GM12878 (cell line): ENCODE measurements around the gene ACVR1B. TPM values are rescaled to one million over a fixed set of nuclear protein-coding genes. Genes with fewer than 3 reads are reported as not detected.

Experiments
- ATAC-seq: fragments of 200-7000 bp; cut with Tn5 transposase; 3 replicates; pipeline ENCODE4 v1.9.1; 2020; ENCODE audit warnings: mild to moderate bottlenecking, moderate library complexity
- BruUV-seq: library from RNA; stranded (reverse); fragments of 400-500 nt; replicated peaks from 2 replicates; lab custom pipeline; 2021; lab: Mats Ljungman, UMichigan
- CTCF ChIA-PET: fragments of 300-600 bp; sonication (Branson Sonifier 250); formaldehyde crosslinking; extraction: SDS; loops from one replicate; lab custom pipeline; 2021; ENCODE audit warnings: inconsistent platforms; lab: Yijun Ruan, JAX
- POLR2A ChIA-PET: fragments of 350-600 bp; formaldehyde crosslinking; extraction: SDS; loops from one replicate; lab custom pipeline; 2021; ENCODE audit warnings: inconsistent platforms; lab: Charles Lee
- RAD21 ChIA-PET: fragments of 300-600 bp; sonication (Branson Sonifier 250); formaldehyde crosslinking; loops from one replicate; lab custom pipeline; 2023; ENCODE audit warnings: antibody characterized with exemption; ENCODE audit not compliant: unreplicated experiment; lab: Charles Lee
- SMC1A ChIA-PET: fragments of 300-600 bp; sonication (Branson Sonifier 250); formaldehyde crosslinking; loops from one replicate; lab custom pipeline; 2023; ENCODE audit not compliant: unreplicated experiment, uncharacterized antibody; lab: Charles Lee
- DNase-seq: peaks from one replicate; pipeline ENCODE4 v3.0.0-alpha.2; 2011; ENCODE audit warnings: low read depth, low spot score
- FAIRE-seq: peaks from 3 replicates; lab custom pipeline; 2011; peaks lifted over from hg19 to GRCh38; lab: Jason Lieb, UNC
- H2AFZ ChIP-seq: 2 replicates; pipeline ENCODE4 v1.6.0; 2011; ENCODE audit warnings: low read depth, low read length, control low read depth; ENCODE audit not compliant: control insufficient read depth
- H3K27ac ChIP-seq: 2 replicates; pipeline ENCODE4 v1.5.1; 2011; ENCODE audit warnings: control low read depth; ENCODE audit not compliant: control insufficient read depth, insufficient read depth
- H3K27me3 ChIP-seq, 2 experiments: replicated peaks in 1 of 2; 2 replicates each; pipeline versions ENCODE4 v1.6.0 to v1.6.1; 2011; ENCODE audit warnings: low read length in 1 of 2; ENCODE audit not compliant: control insufficient read depth in 2 of 2, insufficient read depth in 2 of 2
- H3K36me3 ChIP-seq, 2 experiments: 2 replicates each; pipeline ENCODE4 v1.5.1; 2011; ENCODE audit warnings: low read length in 1 of 2; ENCODE audit not compliant: control insufficient read depth in 2 of 2, insufficient read depth in 2 of 2
- H3K4me1 ChIP-seq: 2 replicates; pipeline ENCODE4 v1.6.1; 2011; ENCODE audit warnings: mild to moderate bottlenecking, low read length, moderate library complexity, mixed read lengths; ENCODE audit not compliant: control insufficient read depth, insufficient read depth
- H3K4me2 ChIP-seq: 2 replicates; pipeline ENCODE4 v1.6.0; 2011; ENCODE audit warnings: control low read depth; ENCODE audit not compliant: control insufficient read depth, insufficient read depth
- H3K4me3 ChIP-seq: fragments of 200-600 bp; sonication (generic); 2 replicates; pipeline ENCODE4 v1.5.1; 2016
- H3K79me2 ChIP-seq: 2 replicates; pipeline ENCODE4 v1.6.0; 2011; ENCODE audit warnings: low read length; ENCODE audit not compliant: control insufficient read depth, insufficient read depth
- H3K9ac ChIP-seq: 2 replicates; pipeline ENCODE4 v1.8.0; 2011; ENCODE audit warnings: low read length, control low read depth, mixed read lengths; ENCODE audit not compliant: control insufficient read depth, insufficient read depth
- H3K9me3 ChIP-seq: replicated peaks from 3 replicates; pipeline ENCODE4 v1.5.1; 2011; ENCODE audit warnings: mild to moderate bottlenecking, low read length; ENCODE audit not compliant: control insufficient read depth, insufficient read depth
- H4K20me1 ChIP-seq: 2 replicates; pipeline ENCODE4 v1.6.0; 2011; ENCODE audit not compliant: control insufficient read depth, insufficient read depth
- CBX3 ChIP-seq: fragments of 200-600 bp; sonication (generic); IDR thresholded peaks from 2 replicates; pipeline ENCODE4 v1.6.1; 2016; ENCODE audit warnings: low read depth, borderline replicate concordance
- CREB1 ChIP-seq: IDR thresholded peaks from 2 replicates; pipeline ENCODE4 v1.6.1; 2012; ENCODE audit warnings: low read depth, mild to moderate bottlenecking, inconsistent platforms
- HDGF ChIP-seq: fragments of 450-650 bp; IDR thresholded peaks from 2 replicates; pipeline ENCODE4 v1.6.1; 2016; ENCODE audit warnings: antibody characterized with exemption
- RUNX3 ChIP-seq: IDR thresholded peaks from 2 replicates; pipeline ENCODE4 v1.6.1; 2012; ENCODE audit warnings: low read length, inconsistent platforms
- STAT1 ChIP-seq: fragments of 450-650 bp; conservative IDR thresholded peaks from 2 replicates; pipeline ENCODE4 v1.6.1; 2014; ENCODE audit warnings: antibody characterized with exemption, mild to moderate bottlenecking
- WGBS: methylation state at CpG from one replicate; pipeline ENCODE4 v1.1.6; 2016; ENCODE audit warnings: low lambda C conversion rate; ENCODE audit not compliant: insufficient replicate concordance, insufficient coverage; ENCODE audit errors: missing lambda C conversion rate; 5-methylcytosine and 5-hydroxymethylcytosine counted together
- in situ Hi-C: fragments of 300-500 bp; cut with MboI; formaldehyde crosslinking; loops from 9 replicates; pipeline ENCODE4 v1.14.3; 2018; ENCODE audit warnings: mixed read lengths
- intact Hi-C: fragments of 100-400 bp; cut with micrococcal nuclease; formaldehyde crosslinking; loops from one replicate; pipeline ENCODE4 v1.14.2; 2022; ENCODE audit not compliant: unreplicated experiment
- polyA plus RNA-seq, 11 experiments: library from polyadenylated mRNA; depleted of rRNA in 4 of 11; unstranded in 6 of 11; stranded (reverse) in 5 of 11; fragments of >200 nt; fragmentation: Nextera tagmentation in 4 of 11; fragmentation: Illumina TruSeq in 1 of 11; extraction: Ambion mirVana in 4 of 11; extraction: Trizol in 1 of 11; gene quantifications; 1 replicate in 1 of 11; 2 replicates in 10 of 11; pipeline versions ENCODE4 v1.2.1 to v1.2.3, GENCODE V29; 2011 to 2016; ENCODE audit warnings: inconsistent platforms in 2 of 11, missing spikeins in 2 of 11, low read depth in 1 of 11
- total RNA-seq, 4 experiments: library from RNA; depleted of rRNA in 3 of 4; stranded (reverse); fragments of >200 nt in 3 of 4; fragmentation: Illumina TruSeq in 1 of 4; extraction: Trizol in 1 of 4; gene quantifications; 2 replicates each; pipeline versions ENCODE4 v1.2.1 to v1.2.3, GENCODE V29; 2013 to 2021
- TF ChIP-seq, protein P1 (sequence below): fragments of 450-650 bp; IDR thresholded peaks from 2 replicates; pipeline ENCODE4 v1.6.1; 2017; ENCODE audit warnings: antibody characterized with exemption, mild to moderate bottlenecking, moderate library complexity
- TF ChIP-seq, protein P2 (sequence below), 3 experiments: IDR thresholded peaks in 2 of 3; conservative IDR thresholded peaks in 1 of 3; 2 replicates each; pipeline ENCODE4 v1.5.1; 2011; ENCODE audit warnings: low read depth in 3 of 3, low read length in 3 of 3, mild to moderate bottlenecking in 3 of 3, control low read depth in 2 of 3, moderate library complexity in 2 of 3, inconsistent platforms in 1 of 3, mixed read lengths in 1 of 3; ENCODE audit not compliant: control insufficient read depth in 2 of 3, insufficient read depth in 1 of 3; ENCODE audit errors: extremely low read depth in 1 of 3

ACVR1B gene
- total and polyA plus RNA-seq, 10 of the 15 experiments (the other 5 are each of a cell fraction or from before 2014, with no cell fraction given): 0.02 to 0.69 (median 0.16) TPM; not detected in 2

GRCh38 chr12:51994539-51994820, 43.0 kb downstream of the ACVR1B start:
- RAD21 ChIA-PET: interaction anchor here (0.7 to 5.5 kb wide), 3 partner anchors 26 to 741 kb away, joined by 3 to 54 read pairs (median 3); no protein-coding TSS in a partner anchor
- POLR2A ChIA-PET: no interaction called here

More at GRCh38 chr12:51994539-51994820, 43.0 kb downstream of the ACVR1B start:
- H3K4me3 ChIP-seq: no peak overlapping the region
- no peak overlapping the region for H3K9ac ChIP-seq
- BruUV-seq: no TSS peak
- H4K20me1 ChIP-seq: no peaks in the 10 kb centered on the region
- no peak for FAIRE-seq
- H3K27ac ChIP-seq: no peak overlapping the region
- WGBS: 50% methylated on average over 17 of the region's 17 CpGs
- SMC1A ChIA-PET: interaction anchor here (1.0 to 2.9 kb wide), 3 partner anchors 28 to 124 kb away, joined by 3 to 11 read pairs (median 3); no protein-coding TSS in a partner anchor
- DNase-seq: no peak
- H3K9me3 ChIP-seq: no peaks in the 10 kb centered on the region
- TF ChIP-seq STAT1 (no peak), CBX3 (no peak), CREB1 (no peak), RUNX3 (no peak), HDGF (no peak)
- TF ChIP-seq, protein P1, sequence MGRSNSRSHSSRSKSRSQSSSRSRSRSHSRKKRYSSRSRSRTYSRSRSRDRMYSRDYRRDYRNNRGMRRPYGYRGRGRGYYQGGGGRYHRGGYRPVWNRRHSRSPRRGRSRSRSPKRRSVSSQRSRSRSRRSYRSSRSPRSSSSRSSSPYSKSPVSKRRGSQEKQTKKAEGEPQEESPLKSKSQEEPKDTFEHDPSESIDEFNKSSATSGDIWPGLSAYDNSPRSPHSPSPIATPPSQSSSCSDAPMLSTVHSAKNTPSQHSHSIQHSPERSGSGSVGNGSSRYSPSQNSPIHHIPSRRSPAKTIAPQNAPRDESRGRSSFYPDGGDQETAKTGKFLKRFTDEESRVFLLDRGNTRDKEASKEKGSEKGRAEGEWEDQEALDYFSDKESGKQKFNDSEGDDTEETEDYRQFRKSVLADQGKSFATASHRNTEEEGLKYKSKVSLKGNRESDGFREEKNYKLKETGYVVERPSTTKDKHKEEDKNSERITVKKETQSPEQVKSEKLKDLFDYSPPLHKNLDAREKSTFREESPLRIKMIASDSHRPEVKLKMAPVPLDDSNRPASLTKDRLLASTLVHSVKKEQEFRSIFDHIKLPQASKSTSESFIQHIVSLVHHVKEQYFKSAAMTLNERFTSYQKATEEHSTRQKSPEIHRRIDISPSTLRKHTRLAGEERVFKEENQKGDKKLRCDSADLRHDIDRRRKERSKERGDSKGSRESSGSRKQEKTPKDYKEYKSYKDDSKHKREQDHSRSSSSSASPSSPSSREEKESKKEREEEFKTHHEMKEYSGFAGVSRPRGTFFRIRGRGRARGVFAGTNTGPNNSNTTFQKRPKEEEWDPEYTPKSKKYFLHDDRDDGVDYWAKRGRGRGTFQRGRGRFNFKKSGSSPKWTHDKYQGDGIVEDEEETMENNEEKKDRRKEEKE: no peak
- TF ChIP-seq, protein P2, sequence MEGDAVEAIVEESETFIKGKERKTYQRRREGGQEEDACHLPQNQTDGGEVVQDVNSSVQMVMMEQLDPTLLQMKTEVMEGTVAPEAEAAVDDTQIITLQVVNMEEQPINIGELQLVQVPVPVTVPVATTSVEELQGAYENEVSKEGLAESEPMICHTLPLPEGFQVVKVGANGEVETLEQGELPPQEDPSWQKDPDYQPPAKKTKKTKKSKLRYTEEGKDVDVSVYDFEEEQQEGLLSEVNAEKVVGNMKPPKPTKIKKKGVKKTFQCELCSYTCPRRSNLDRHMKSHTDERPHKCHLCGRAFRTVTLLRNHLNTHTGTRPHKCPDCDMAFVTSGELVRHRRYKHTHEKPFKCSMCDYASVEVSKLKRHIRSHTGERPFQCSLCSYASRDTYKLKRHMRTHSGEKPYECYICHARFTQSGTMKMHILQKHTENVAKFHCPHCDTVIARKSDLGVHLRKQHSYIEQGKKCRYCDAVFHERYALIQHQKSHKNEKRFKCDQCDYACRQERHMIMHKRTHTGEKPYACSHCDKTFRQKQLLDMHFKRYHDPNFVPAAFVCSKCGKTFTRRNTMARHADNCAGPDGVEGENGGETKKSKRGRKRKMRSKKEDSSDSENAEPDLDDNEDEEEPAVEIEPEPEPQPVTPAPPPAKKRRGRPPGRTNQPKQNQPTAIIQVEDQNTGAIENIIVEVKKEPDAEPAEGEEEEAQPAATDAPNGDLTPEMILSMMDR (IDR thresholded peaks at IDR 0.05 in 2 of 3, conservative IDR thresholded peaks at IDR 0.05 in 1 of 3; ENCODE audit: control insufficient read depth in 2 of 3, extremely low read depth in 1 of 3, insufficient read depth in 1 of 3, low read depth in 3 of 3, low read length in 3 of 3): no peak
- H2AFZ ChIP-seq: no peak overlapping the region
- no peaks in the 10 kb centered on the region for H3K36me3 ChIP-seq
- no peaks in the 10 kb centered on the region for H3K79me2 ChIP-seq
- ATAC-seq: no peak
- in situ Hi-C loops: no loop called here
- intact Hi-C loops: no loop called here
- CTCF ChIA-PET: interaction anchor here (2.5 to 14.4 kb wide), 3 partner anchors 9 to 27 kb away, joined by 10 to 334 read pairs (median 21); no protein-coding TSS in a partner anchor
- no peak overlapping the region for H3K4me2 ChIP-seq
- H3K27me3 ChIP-seq: no peaks in the 10 kb centered on the region; a peak in 1 of 4 replicates
- H3K4me1 ChIP-seq: no peaks in the 10 kb centered on the region
